HepG2 (cell line): Measurements from ENCODE around the gene KRT15. TPM values are rescaled to one million over a fixed set of nuclear protein-coding genes. Genes with fewer than 3 reads are reported as not detected.

ENCODE experiments used
- ATAC-seq: fragments of 200-7000 bp; cut with Tn5 transposase; 3 replicates; pipeline ENCODE4 v1.9.1; 2020; ENCODE audit warnings: mild to moderate bottlenecking, moderate library complexity
- BruUV-seq: library from RNA; stranded (reverse); fragments of 400-500 nt; replicated peaks from 2 replicates; lab custom pipeline; 2021; lab: Mats Ljungman, UMichigan
- CTCF ChIA-PET: fragments of 300-600 bp; formaldehyde crosslinking; extraction: SDS; loops from one replicate; lab custom pipeline; 2021; ENCODE audit warnings: low total read pairs, inconsistent platforms, low intra/inter-chr PET ratio; lab: Yijun Ruan, JAX
- POLR2A ChIA-PET: fragments of 350-600 bp; sonication (Branson Sonifier 250); formaldehyde crosslinking; loops from one replicate; lab custom pipeline; 2020; ENCODE audit warnings: antibody characterized with exemption, inconsistent platforms; lab: Yijun Ruan, JAX
- DNase-seq: peaks from one replicate; pipeline ENCODE4 v3.0.0-alpha.2; 2015; ENCODE audit warnings: low spot score
- FAIRE-seq: peaks from 3 replicates; lab custom pipeline; 2011; peaks lifted over from hg19 to GRCh38; lab: Jason Lieb, UNC
- H2AFZ ChIP-seq: one replicate; pipeline ENCODE4 v1.6.1; 2011; ENCODE audit warnings: low read length, inconsistent platforms
- H3K27ac ChIP-seq: fragments of 300-600 bp; 3 replicates; pipeline ENCODE4 v1.8.0; 2011; ENCODE audit warnings: mixed run types, mild to moderate bottlenecking, mixed read lengths, low read length, inconsistent platforms; ENCODE audit not compliant: insufficient read depth; ENCODE audit errors: extremely low read length
- H3K27me3 ChIP-seq, 2 experiments: fragments of 200-600 bp in 1 of 2; 2 replicates in 1 of 2; 3 replicates in 1 of 2; pipeline versions ENCODE4 v1.6.0 to v1.8.0; 2011; ENCODE audit warnings: low read length in 2 of 2, mild to moderate bottlenecking in 2 of 2, moderate library complexity in 2 of 2, inconsistent platforms in 1 of 2; ENCODE audit not compliant: insufficient read depth in 2 of 2, control insufficient read depth in 1 of 2
- H3K36me3 ChIP-seq, 2 experiments: fragments of 200-600 bp in 1 of 2; replicated peaks in 1 of 2; 2 replicates in 1 of 2; 3 replicates in 1 of 2; pipeline versions ENCODE4 v1.5.1 to v1.8.0; 2011; ENCODE audit warnings: low read length in 2 of 2, inconsistent platforms in 1 of 2; ENCODE audit not compliant: insufficient read depth in 2 of 2, control insufficient read depth in 1 of 2
- H3K4me1 ChIP-seq: 2 replicates; pipeline ENCODE4 v1.5.1; 2012; ENCODE audit warnings: low read length, inconsistent platforms; ENCODE audit not compliant: insufficient read depth
- H3K4me2 ChIP-seq: 2 replicates; pipeline ENCODE4 v1.6.0; 2011; ENCODE audit warnings: low read depth, low read length, inconsistent platforms
- H3K4me3 ChIP-seq, 3 experiments: fragments of 200-600 bp in 1 of 3; sonication (generic), shearing (Covaris generic) in 1 of 3; replicated peaks in 1 of 3; 2 replicates each; pipeline ENCODE4 v1.5.1; 2011 to 2016; ENCODE audit warnings: low read length in 3 of 3, inconsistent platforms in 2 of 3, low read depth in 2 of 3, mild to moderate bottlenecking in 2 of 3, control low read depth in 1 of 3, mixed read lengths in 1 of 3; ENCODE audit not compliant: insufficient read depth in 1 of 3
- H3K79me2 ChIP-seq: one replicate; pipeline ENCODE4 v1.6.1; 2011; ENCODE audit warnings: low read length, inconsistent platforms; ENCODE audit not compliant: insufficient read depth
- H3K9ac ChIP-seq: 2 replicates; pipeline ENCODE4 v1.6.0; 2011; ENCODE audit warnings: mild to moderate bottlenecking, low read depth, low read length, inconsistent platforms; ENCODE audit not compliant: insufficient read depth
- H3K9me3 ChIP-seq: 2 replicates; pipeline ENCODE4 v1.5.1; 2012; ENCODE audit warnings: mild to moderate bottlenecking, low read length
- H4K20me1 ChIP-seq: 2 replicates; pipeline ENCODE4 v1.6.0; 2011; ENCODE audit warnings: inconsistent platforms, mild to moderate bottlenecking, low read length, moderate library complexity; ENCODE audit not compliant: insufficient read depth
- MTA3 ChIP-seq: sonication (generic); formaldehyde crosslinking; IDR thresholded peaks from 2 replicates; pipeline ENCODE4 v1.4.0; 2020; ENCODE audit warnings: missing genetic modification reagents
- TAF15 ChIP-seq: fragments of 200-400 bp; formaldehyde crosslinking; IDR thresholded peaks from one replicate; pipeline ENCODE4 v1.6.1; 2018; ENCODE audit warnings: mild to moderate bottlenecking, low read depth, low read length; ENCODE audit not compliant: poor library complexity, severe bottlenecking
- ZNF12 ChIP-seq: sonication (generic); formaldehyde crosslinking; IDR thresholded peaks from 2 replicates; pipeline ENCODE4 v1.5.0; 2020; ENCODE audit warnings: missing genetic modification reagents
- WGBS: methylation state at CpG from one replicate; pipeline ENCODE4 v1.1.6; 2017; ENCODE audit warnings: low lambda C conversion rate; 5-methylcytosine and 5-hydroxymethylcytosine counted together
- in situ Hi-C: cut with HindIII; loops from 2 replicates; pipeline ENCODE4 v1.10.0; 2017; ENCODE audit warnings: low pct_unique_long_range_greater_than_20kb; ENCODE audit not compliant: extremely low pct_ligation_motif_present
- intact Hi-C: fragments of 100-400 bp; cut with micrococcal nuclease; formaldehyde crosslinking; loops from one replicate; pipeline ENCODE4 v1.10.0; 2022; ENCODE audit not compliant: unreplicated experiment
- polyA plus RNA-seq, 8 experiments: library from polyadenylated mRNA; depleted of rRNA in 3 of 8; stranded (reverse) in 7 of 8; unstranded in 1 of 8; fragments of >200 nt; fragmentation: Illumina TruSeq in 4 of 8; extraction: Trizol in 4 of 8; gene quantifications; 2 replicates each; pipeline versions ENCODE4 v1.2.1 to v1.2.3, GENCODE V29; 2011 to 2016; ENCODE audit warnings: low read depth in 4 of 8, missing spikeins in 1 of 8, mixed read lengths in 1 of 8; ENCODE audit not compliant: insufficient read depth in 1 of 8
- total RNA-seq, 5 experiments: library from RNA; depleted of rRNA; stranded (reverse); fragments of >200 nt; fragmentation: Illumina TruSeq; extraction: Trizol; gene quantifications; 2 replicates each; pipeline ENCODE4 v1.2.3, GENCODE V29; 2016; ENCODE audit warnings: low read depth in 1 of 5
- TF ChIP-seq, protein P1 (sequence below): sonication (generic); formaldehyde crosslinking; IDR thresholded peaks from 2 replicates; pipeline ENCODE4 v1.8.1; 2023; ENCODE audit warnings: missing genetic modification reagents, inconsistent platforms, borderline replicate concordance
- TF ChIP-seq, protein P2 (sequence below): sonication (generic); formaldehyde crosslinking; IDR thresholded peaks from 2 replicates; pipeline ENCODE4 v1.4.0; 2020; ENCODE audit warnings: mild to moderate bottlenecking, missing genetic modification reagents

The KRT15 gene
- total and polyA plus RNA-seq, 2 of the 13 experiments (the other 11 are each of a cell fraction or from before 2014, with no cell fraction given) = 0.46 to 0.63 TPM

DNA sequence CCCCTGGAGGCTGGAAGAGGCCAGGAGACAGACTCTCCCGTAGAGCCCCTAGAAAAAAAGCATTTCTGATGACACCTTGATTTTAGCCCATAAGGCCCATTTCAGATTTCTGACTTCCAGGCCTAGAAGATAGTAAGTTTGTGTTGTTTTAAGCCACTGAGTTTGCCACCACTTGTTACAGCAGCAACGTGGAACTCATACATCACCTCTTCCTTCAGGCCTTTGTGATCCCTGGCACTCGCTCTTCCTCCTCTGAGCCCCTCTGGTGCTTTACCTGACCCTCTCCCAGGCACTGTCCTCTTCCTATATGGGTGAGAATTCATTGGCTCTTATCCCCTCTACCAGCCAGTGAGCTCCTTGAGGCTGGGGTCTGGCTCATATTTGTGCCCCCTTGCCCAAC, 28.1 kb upstream of the KRT15 start:
- DNase-seq = no peak
- ChIA-PET POLR2A (interaction anchor here (3.3 kb wide), 1 partner anchor 18 kb away, joined by 26 read pairs; the partner anchor contains the start of gene KRT19), CTCF (interaction anchor here (6.3 kb wide), 1 partner anchor 116 kb away, joined by 84 read pairs; no protein-coding TSS in a partner anchor)
- ATAC-seq = no peak
- in situ Hi-C loops (loop anchor here (5.0 kb wide), 2 partner anchors 60 to 115 kb away; partner anchors contain the start of gene KRT36), intact Hi-C loops (no loop called here)
- peaks cover 0 to 14% of the 10 kb centered on the region in 2 experiments; a peak in 2 of 5 replicates for H3K27me3 ChIP-seq
- H3K9me3 ChIP-seq = no peaks in the 10 kb centered on the region
- no peaks in the 10 kb centered on the region for H4K20me1 ChIP-seq
- no peak for FAIRE-seq
- H3K4me1 ChIP-seq = peaks cover 48% of the 10 kb centered on the region
- no TSS peak for BruUV-seq
- no peak overlapping the region for H3K4me3 ChIP-seq
- H3K36me3 ChIP-seq = no peaks in the 10 kb centered on the region
- no peak overlapping the region for H2AFZ ChIP-seq
- TF ChIP-seq TAF15 (no peak), ZNF12 (CRISPR knock-in tag) (peak; percentile 98), MTA3 (CRISPR knock-in tag) (no peak)
- TF ChIP-seq, protein P1, sequence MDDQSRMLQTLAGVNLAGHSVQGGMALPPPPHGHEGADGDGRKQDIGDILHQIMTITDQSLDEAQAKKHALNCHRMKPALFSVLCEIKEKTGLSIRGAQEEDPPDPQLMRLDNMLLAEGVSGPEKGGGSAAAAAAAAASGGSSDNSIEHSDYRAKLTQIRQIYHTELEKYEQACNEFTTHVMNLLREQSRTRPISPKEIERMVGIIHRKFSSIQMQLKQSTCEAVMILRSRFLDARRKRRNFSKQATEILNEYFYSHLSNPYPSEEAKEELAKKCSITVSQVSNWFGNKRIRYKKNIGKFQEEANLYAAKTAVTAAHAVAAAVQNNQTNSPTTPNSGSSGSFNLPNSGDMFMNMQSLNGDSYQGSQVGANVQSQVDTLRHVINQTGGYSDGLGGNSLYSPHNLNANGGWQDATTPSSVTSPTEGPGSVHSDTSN (CRISPR knock-in tag) = no peak
- TF ChIP-seq, protein P2, sequence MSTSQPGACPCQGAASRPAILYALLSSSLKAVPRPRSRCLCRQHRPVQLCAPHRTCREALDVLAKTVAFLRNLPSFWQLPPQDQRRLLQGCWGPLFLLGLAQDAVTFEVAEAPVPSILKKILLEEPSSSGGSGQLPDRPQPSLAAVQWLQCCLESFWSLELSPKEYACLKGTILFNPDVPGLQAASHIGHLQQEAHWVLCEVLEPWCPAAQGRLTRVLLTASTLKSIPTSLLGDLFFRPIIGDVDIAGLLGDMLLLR = no peak
- no peak overlapping the region for H3K27ac ChIP-seq
- no peak overlapping the region for H3K9ac ChIP-seq
- WGBS = 78% methylated on average over 3 of the region's 3 CpGs
- H3K79me2 ChIP-seq = no peaks in the 10 kb centered on the region
- H3K4me2 ChIP-seq = no peak overlapping the region
